ENCODE results near the gene PLPPR2. TPM values are rescaled to one million over a fixed set of nuclear protein-coding genes. Genes with fewer than 3 reads are reported as not detected.
"Not testable (repeated sequence)": the region's sequence is repeated elsewhere in the genome, so short reads cannot be mapped to it uniquely, and the experiment has no call there.

The PLPPR2 gene
- total RNA-seq, 2 experiments from 2014 or later, result 2.1 to 2.2 TPM

DNA sequence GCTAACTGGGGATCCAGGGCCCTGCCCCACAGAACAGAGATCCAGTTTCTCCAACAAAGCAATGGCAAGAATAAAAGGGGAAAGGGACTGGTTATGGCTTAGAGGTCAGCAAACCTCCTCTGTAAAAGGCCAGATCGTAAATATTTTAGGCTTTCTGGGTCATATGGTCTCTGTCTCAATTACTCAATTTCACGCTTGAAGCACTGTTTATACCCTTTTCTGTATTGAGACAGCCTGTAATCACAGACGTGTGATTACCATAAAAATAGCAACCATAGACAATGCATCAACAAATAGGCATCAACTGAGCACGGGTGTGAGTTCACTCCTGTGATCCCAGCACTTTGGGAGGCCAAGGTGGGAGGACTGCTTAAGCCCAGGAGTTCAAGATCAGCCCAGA lies 25.1 kb upstream of the PLPPR2 start:
- no peak for DNase-seq
- Mint-ChIP-seq H3K27me3 (no peaks in the 10 kb centered on the region), H3K4me3 (no peak overlapping the region), H3K36me3 (ENCODE audit: low read depth) (peaks cover 5% of the 10 kb centered on the region), H3K27ac (no peak overlapping the region), H3K9me3 (ENCODE audit: low read depth) (peaks cover under 1% of the 10 kb centered on the region), H3K4me1 (no peaks in the 10 kb centered on the region)
- CTCF ChIA-PET, result no interaction called here
- POLR2A ChIA-PET, result interaction anchor here (0.7 kb wide), 1 partner anchor 53 kb away, joined by 5 read pairs; no protein-coding TSS in a partner anchor
- ATAC-seq, result no peak
- intact Hi-C loops (cut with DNase I, micrococcal nuclease), result no loop called here

GRCh38 chr19:11331502-11331901 lies 23.7 kb upstream of the PLPPR2 start:
- Mint-ChIP-seq H3K36me3 (ENCODE audit: low read depth) (peaks cover 17% of the 10 kb centered on the region), H3K9me3 (ENCODE audit: low read depth) (peaks cover 4% of the 10 kb centered on the region), H3K27ac (no peak overlapping the region), H3K27me3 (no peaks in the 10 kb centered on the region), H3K4me3 (no peak overlapping the region), H3K4me1 (no peaks in the 10 kb centered on the region)
- ATAC-seq (no peak), DNase-seq (no peak)
- ChIA-PET CTCF (no interaction called here), POLR2A (no interaction called here)
- intact Hi-C loops (cut with DNase I, micrococcal nuclease), result no loop called here

DNA sequence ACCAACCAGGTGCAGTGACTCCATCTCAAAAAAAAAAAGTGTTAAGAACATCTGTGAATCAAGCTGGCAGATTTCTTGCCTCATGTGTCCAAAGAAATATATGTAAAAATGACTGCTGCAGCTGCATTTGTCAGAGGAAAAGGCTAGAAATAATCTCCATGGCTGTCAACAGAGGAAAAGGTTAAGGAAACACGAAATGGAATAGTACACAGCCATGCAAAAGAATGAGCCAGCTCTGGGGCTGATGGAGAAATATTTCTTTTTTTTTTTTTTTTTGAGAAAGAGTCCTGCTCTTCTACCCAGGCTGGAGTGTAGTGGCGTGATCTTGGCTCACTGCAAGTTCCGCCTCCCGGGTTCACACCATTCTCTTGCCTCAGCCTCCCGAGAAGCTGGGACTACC lies 22.4 kb upstream of the PLPPR2 start:
- Mint-ChIP-seq H3K27me3 (no peaks in the 10 kb centered on the region), H3K4me3 (no peak overlapping the region), H3K36me3 (ENCODE audit: low read depth) (peaks cover 20% of the 10 kb centered on the region), H3K4me1 (peaks cover 7% of the 10 kb centered on the region), H3K27ac (no peak overlapping the region), H3K9me3 (ENCODE audit: low read depth) (peaks cover 4% of the 10 kb centered on the region)
- intact Hi-C loops (cut with DNase I, micrococcal nuclease), result no loop called here
- CTCF ChIA-PET, result no interaction called here
- no peak for DNase-seq
- POLR2A ChIA-PET, result interaction anchor here (0.6 kb wide), 2 partner anchors 41 to 182 kb away, joined by 4 to 5 read pairs; no protein-coding TSS in a partner anchor
- no peak for ATAC-seq

DNA sequence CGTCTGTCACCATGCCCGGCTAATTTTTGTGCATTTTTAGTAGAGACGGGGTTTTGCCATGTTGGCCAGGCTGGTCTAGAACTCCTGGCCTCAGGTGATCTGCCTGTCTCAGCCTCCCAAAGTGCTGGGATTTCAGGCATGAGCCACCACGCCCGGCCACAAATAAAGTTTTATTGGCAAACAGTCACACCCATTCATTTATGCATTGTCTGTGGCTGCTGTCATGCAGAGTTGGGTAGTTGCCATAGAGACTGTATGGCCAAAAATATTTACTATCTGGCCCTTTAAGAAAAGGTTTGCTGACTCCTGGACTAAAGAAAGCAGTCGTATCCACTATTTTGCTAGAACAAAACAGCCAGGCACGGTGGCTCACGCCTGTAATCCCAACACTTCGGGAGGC lies 21.4 kb upstream of the PLPPR2 start:
- H3K27me3 Mint-ChIP-seq; H3K9me3 Mint-ChIP-seq (ENCODE audit: low read depth); intact Hi-C loops (cut with DNase I, micrococcal nuclease); POLR2A ChIA-PET; H3K4me3 Mint-ChIP-seq; DNase-seq; H3K27ac Mint-ChIP-seq; CTCF ChIA-PET; ATAC-seq: not testable (repeated sequence)
- Mint-ChIP-seq H3K36me3 (ENCODE audit: low read depth) (peaks cover 20% of the 10 kb centered on the region), H3K4me1 (peaks cover 15% of the 10 kb centered on the region)

DNA sequence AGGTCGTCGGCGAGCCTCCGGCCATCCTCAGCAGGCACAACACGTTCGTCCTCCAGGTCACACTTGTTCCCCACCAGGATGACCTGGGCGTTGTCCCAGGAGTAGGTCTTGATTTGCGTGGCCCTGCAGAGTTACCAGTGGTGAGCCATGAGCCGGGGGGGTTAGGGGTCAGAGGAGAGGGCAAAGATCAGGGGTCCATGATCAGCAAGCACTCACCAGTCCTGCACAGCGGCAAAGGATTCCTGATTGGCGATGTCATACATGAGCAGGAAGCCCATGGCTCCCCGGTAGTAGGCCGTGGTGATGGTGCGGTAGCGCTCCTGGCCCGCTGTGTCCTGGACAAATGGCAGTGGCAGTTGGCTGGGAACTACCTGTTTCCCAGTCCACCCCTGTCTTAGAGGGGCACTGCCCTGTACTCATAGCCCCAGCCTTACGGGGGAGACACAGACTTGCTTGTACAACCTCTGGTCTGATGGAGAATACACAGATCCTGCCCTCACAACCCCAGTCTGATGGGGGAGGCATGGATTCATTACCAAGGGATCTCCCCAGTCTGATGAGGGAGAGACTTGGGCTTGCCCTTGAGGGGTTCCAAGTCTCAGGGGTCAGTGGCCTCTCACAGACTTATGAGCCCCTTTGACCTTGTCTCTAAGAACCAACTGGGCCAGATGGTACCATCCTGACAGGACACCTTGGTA lies 19.6 kb upstream of the PLPPR2 start:
- peaks cover 20% of the 10 kb centered on the region for H3K36me3 Mint-ChIP-seq (ENCODE audit: low read depth)
- no peak overlapping the region for H3K27ac Mint-ChIP-seq
- ATAC-seq (no peak), DNase-seq (no peak)
- CTCF ChIA-PET, result no interaction called here
- H3K9me3 Mint-ChIP-seq (ENCODE audit: low read depth), result peaks cover 4% of the 10 kb centered on the region
- no peaks in the 10 kb centered on the region for H3K27me3 Mint-ChIP-seq
- intact Hi-C loops (cut with DNase I, micrococcal nuclease), result loop anchor here in 1 of 2 experiments (5.0 kb wide), 1 partner anchor 138 kb away; the partner anchor contains the start of gene KANK2
- H3K4me1 Mint-ChIP-seq, result peaks cover 21% of the 10 kb centered on the region
- POLR2A ChIA-PET, result no interaction called here
- no peak overlapping the region for H3K4me3 Mint-ChIP-seq

DNA sequence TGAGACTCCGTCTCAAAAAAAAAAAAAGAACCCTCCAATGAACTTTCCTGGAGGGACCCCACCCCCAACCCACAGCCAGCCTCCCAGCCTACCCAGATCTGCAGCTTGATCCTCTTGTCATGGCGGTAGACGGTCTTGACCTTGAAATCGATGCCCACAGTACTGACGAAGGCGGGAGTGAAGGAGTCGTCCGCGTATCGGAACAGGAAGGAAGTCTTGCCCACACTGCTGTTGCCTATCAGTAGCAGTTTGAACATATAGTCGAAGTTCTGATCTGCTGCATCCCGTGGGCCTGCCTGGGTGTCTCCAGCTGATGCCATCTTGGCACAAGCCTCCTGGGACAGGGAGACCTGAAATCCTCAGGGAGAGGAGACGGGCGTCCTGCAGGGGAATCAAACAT lies 18.2 kb upstream of the PLPPR2 start:
- H3K27me3 Mint-ChIP-seq, result no peaks in the 10 kb centered on the region
- peaks cover 21% of the 10 kb centered on the region for H3K4me1 Mint-ChIP-seq
- H3K27ac Mint-ChIP-seq, result no peak overlapping the region
- ChIA-PET POLR2A (no interaction called here), CTCF (no interaction called here)
- no peak for DNase-seq
- peaks cover 4% of the 10 kb centered on the region for H3K9me3 Mint-ChIP-seq (ENCODE audit: low read depth)
- intact Hi-C loops (cut with DNase I, micrococcal nuclease), result loop anchor here in 1 of 2 experiments (5.0 kb wide), 1 partner anchor 140 kb away; the partner anchor contains the start of gene KANK2
- no peak overlapping the region for H3K4me3 Mint-ChIP-seq
- no peak for ATAC-seq
- peaks cover 20% of the 10 kb centered on the region for H3K36me3 Mint-ChIP-seq (ENCODE audit: low read depth)

- POLR2A ChIA-PET, result interaction anchor here (0.6 kb wide), 1 partner anchor 133 kb away, joined by 4 read pairs; no protein-coding TSS in a partner anchor
Measured at GRCh38 chr19:11338121-11338520, 17.1 kb upstream of the PLPPR2 start.

DNA sequence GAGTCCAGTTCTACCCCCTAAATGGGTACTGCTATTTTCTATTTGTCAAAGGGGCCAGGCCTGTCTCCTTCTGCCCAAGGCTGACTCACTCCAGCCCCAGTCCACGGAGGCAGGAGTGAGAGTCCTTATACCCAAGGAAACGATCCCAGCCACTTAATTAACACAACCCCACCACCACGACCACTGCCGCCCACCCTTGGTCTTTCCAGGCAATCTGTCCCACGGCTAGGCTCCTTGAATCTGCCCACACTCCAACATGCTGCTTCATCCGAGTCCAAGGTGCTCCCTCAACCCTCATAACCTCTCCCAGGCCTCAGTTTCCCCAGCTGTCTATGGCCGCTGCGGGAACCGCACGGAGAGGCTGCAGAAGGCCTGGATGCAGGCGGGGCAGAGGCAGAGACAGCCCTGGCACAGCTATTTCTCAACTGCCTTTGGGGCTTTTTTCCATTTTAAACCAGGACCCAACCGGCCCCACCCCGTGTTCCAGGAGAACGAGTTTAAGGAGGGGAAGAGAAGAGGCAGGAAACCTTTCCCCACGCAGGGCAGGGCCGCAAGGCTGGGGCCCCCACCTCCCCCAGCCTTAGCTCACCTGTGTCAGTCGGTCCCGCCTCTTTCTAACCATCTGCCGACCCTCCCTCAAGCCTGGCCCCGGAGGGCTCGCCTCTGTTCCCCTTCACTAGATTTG lies 16.5 kb upstream of the PLPPR2 start:
- no peak overlapping the region for H3K27ac Mint-ChIP-seq

More at GRCh38 chr19:11338121-11338520, 17.1 kb upstream of the PLPPR2 start:
- H3K27ac Mint-ChIP-seq, result no peak overlapping the region
- H3K4me3 Mint-ChIP-seq, result no peak overlapping the region
- DNase-seq (no peak), ATAC-seq (no peak)
- intact Hi-C loops (cut with DNase I, micrococcal nuclease), result loop anchor here in 1 of 2 experiments (2.0 to 5.0 kb wide), 2 partner anchors 97 to 141 kb away; partner anchors contain the start of genes KANK2, ODAD3 and PRKCSH
- H3K9me3 Mint-ChIP-seq (ENCODE audit: low read depth), result peaks cover 4% of the 10 kb centered on the region
- peaks cover 21% of the 10 kb centered on the region for H3K4me1 Mint-ChIP-seq
- CTCF ChIA-PET, result interaction anchor here (0.6 to 1.0 kb wide), 3 partner anchors 153 to 299 kb away, joined by 3 read pairs; no protein-coding TSS in a partner anchor
- H3K36me3 Mint-ChIP-seq (ENCODE audit: low read depth), result peaks cover 19% of the 10 kb centered on the region
- H3K27me3 Mint-ChIP-seq, result no peaks in the 10 kb centered on the region

DNA sequence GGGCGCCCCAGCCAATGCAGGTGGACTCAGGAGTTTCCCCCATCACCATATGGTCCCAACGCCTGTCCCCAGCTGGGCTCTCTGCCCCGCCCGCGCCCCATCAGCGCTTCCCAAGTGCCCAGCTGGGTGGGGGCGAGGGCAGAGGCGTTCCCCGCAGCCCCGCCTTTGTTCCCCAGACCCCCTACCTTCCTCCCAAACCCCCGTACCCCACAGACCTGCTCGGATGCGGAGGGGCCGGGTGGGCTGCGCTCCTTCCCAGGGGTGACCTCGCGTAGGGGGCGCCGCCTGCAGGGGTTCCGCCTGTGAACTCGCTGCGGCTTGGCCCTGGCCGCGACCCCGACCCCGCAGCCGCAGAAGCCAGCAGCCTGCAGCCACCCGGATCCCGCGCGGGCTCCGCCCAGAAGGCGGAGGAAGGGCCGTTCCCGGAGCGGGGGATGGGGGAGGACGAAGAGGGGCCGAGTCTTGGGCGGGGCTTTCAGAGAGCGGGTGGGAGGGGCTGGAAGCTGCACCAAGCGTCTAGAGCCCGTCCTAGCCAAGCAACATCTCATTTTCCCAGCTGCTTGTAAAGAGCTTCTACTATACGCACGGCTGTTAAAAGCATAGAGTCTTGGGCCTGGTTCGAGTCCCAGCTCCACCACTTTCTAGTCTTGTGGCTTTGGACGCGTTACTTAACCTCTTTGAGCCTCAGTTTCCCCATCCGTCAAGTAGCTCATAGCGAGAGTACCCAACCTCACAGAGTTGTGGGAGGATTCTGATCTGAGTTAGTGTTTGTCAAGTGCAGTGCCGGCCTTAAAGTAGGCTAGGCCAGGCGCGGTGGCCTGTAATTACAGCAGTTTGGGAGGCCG lies 15.8 kb upstream of the PLPPR2 start, which contains the start of gene RAB3D:
RAB3D (minus strand) TSS at position 404 of the 845 bp plus-strand sequence. CDS start 2,258 bp downstream, outside the sequence.
- Mint-ChIP-seq H3K4me3 (peak within 1 kb of the TSS; percentile 72), H3K4me1 (peaks cover 23% of the 10 kb centered on the region), H3K36me3 (ENCODE audit: low read depth) (peaks cover 17% of the 10 kb centered on the region), H3K27me3 (no peaks in the 10 kb centered on the region), H3K27ac (no peak within 1 kb of the TSS), H3K9me3 (ENCODE audit: low read depth) (peaks cover 4% of the 10 kb centered on the region)
- CTCF ChIA-PET, result interaction anchor here (0.5 to 1.6 kb wide), 7 partner anchors 30 to 308 kb away, joined by 3 to 5 read pairs (median 4); no protein-coding TSS in a partner anchor
- POLR2A ChIA-PET, result interaction anchor here (0.9 kb wide), 1 partner anchor 36 kb away, joined by 3 read pairs; the partner anchor contains the start of gene SWSAP1
- intact Hi-C loops (cut with DNase I, micrococcal nuclease), result loop anchor here in 1 of 2 experiments (1.0 to 5.0 kb wide), 4 partner anchors 16 to 142 kb away; partner anchors contain the start of genes KANK2, ODAD3, PLPPR2 and PRKCSH
- peak; percentile 99 for ATAC-seq
- peak; percentile 93 for DNase-seq

More for the DNA sequence above, 16.5 kb upstream of the PLPPR2 start:
- H3K36me3 Mint-ChIP-seq (ENCODE audit: low read depth), result peaks cover 19% of the 10 kb centered on the region
- H3K4me3 Mint-ChIP-seq, result peak overlapping the region; percentile 72
- peaks cover 21% of the 10 kb centered on the region for H3K4me1 Mint-ChIP-seq
- ChIA-PET POLR2A (interaction anchor here (0.6 kb wide), 1 partner anchor 132 kb away, joined by 4 read pairs; no protein-coding TSS in a partner anchor), CTCF (interaction anchor here (0.6 to 1.2 kb wide), 5 partner anchors 31 to 300 kb away, joined by 3 to 5 read pairs (median 3); no protein-coding TSS in a partner anchor)
- no peak for DNase-seq
- ATAC-seq, result no peak
- H3K9me3 Mint-ChIP-seq (ENCODE audit: low read depth), result peaks cover 4% of the 10 kb centered on the region
- intact Hi-C loops (cut with DNase I, micrococcal nuclease), result loop anchor here in 1 of 2 experiments (1.0 to 5.0 kb wide), 4 partner anchors 17 to 141 kb away; partner anchors contain the start of genes KANK2, ODAD3, PLPPR2 and PRKCSH
- H3K27me3 Mint-ChIP-seq, result no peaks in the 10 kb centered on the region

DNA sequence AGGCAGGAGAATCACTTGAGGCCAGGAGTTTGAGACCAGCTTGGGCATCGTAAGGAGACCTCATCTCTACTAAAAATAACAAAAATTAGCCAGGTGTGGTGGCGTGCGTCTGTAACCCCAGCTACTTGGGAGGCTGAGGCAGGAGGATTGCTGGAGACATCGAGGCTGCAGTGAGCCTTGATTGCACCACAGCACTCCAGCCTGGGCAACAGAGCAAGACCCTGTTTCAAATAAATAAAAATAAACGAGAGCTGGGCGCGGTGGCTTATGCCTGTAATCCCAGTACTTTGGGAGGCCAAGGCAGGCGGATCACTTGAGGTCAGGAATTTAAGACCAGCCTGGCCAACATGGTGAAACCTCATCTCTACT lies 15.1 kb upstream of the PLPPR2 start:
- peak overlapping the region; percentile 72 for H3K4me3 Mint-ChIP-seq
- H3K9me3 Mint-ChIP-seq (ENCODE audit: low read depth); DNase-seq; H3K27ac Mint-ChIP-seq; intact Hi-C loops (cut with DNase I, micrococcal nuclease); H3K27me3 Mint-ChIP-seq; ATAC-seq: not testable (repeated sequence)
- ChIA-PET CTCF (interaction anchor here (0.6 to 1.6 kb wide), 4 partner anchors 41 to 143 kb away, joined by 3 to 5 read pairs (median 4); no protein-coding TSS in a partner anchor), POLR2A (interaction anchor here (0.9 kb wide), 1 partner anchor 35 kb away, joined by 3 read pairs; the partner anchor contains the start of gene SWSAP1)
- peaks cover 16% of the 10 kb centered on the region for H3K36me3 Mint-ChIP-seq (ENCODE audit: low read depth)
- peaks cover 25% of the 10 kb centered on the region for H3K4me1 Mint-ChIP-seq

Measured in activated CD4-positive, alpha-beta T cell treated with anti-CD3 and anti-CD28 coated beads for 36 hours (primary cell).